Caco-2 (cell line): ENCODE data around the gene RNF7. TPM values are rescaled to one million over a fixed set of nuclear protein-coding genes. Genes with fewer than 3 reads are reported as not detected.

ENCODE experiments used
- BruUV-seq: library from RNA; stranded (reverse); fragments of 400-500 nt; replicated peaks from 2 replicates; lab custom pipeline; 2021; lab: Mats Ljungman, UMichigan
- CTCF ChIA-PET: fragments of 300-600 bp; sonication (Branson Sonifier 250); formaldehyde crosslinking; loops from one replicate; lab custom pipeline; 2022; ENCODE audit warnings: antibody characterized with exemption; lab: Charles Lee
- POLR2A ChIA-PET: fragments of 300-600 bp; sonication (Branson Sonifier 250); formaldehyde crosslinking; loops from one replicate; lab custom pipeline; 2022; ENCODE audit warnings: antibody characterized with exemption; lab: Charles Lee
- DNase-seq, 2 experiments: peaks; one replicate each; pipeline versions ENCODE4 v3.0.0 to v3.0.0-alpha.2; 2020 to 2022
- H3K27me3 ChIP-seq: replicated peaks from 2 replicates; pipeline ENCODE4 v1.6.0; 2011; ENCODE audit warnings: low read length; ENCODE audit not compliant: control insufficient read depth, insufficient read depth
- H3K36me3 ChIP-seq: 2 replicates; pipeline ENCODE4 v1.5.1; 2011; ENCODE audit warnings: low read length; ENCODE audit not compliant: control insufficient read depth, insufficient read depth
- H3K4me1 ChIP-seq: fragments of 250-450 bp; sonication (Bioruptor Pico); 2 replicates; pipeline ENCODE4 v1.5.1; 2020; ENCODE audit warnings: mild to moderate bottlenecking
- H3K4me3 ChIP-seq: 2 replicates; pipeline ENCODE4 v1.5.1; 2011; ENCODE audit warnings: low read depth, mild to moderate bottlenecking, control low read depth, low read length
- H3K9me3 ChIP-seq: fragments of 250-450 bp; sonication (Bioruptor Pico); 2 replicates; pipeline ENCODE4 v1.5.1; 2020; ENCODE audit warnings: mild to moderate bottlenecking, moderate library complexity
- H3K27ac Mint-ChIP-seq: one replicate; pipeline ENCODE4 v1.8.0; 2022; ENCODE audit warnings: mixed read lengths; ENCODE audit not compliant: unreplicated experiment
- H3K27me3 Mint-ChIP-seq: one replicate; pipeline ENCODE4 v1.8.0; 2022; ENCODE audit warnings: mixed read lengths; ENCODE audit not compliant: insufficient read depth, unreplicated experiment
- H3K36me3 Mint-ChIP-seq: one replicate; pipeline ENCODE4 v1.8.0; 2022; ENCODE audit warnings: mild to moderate bottlenecking, mixed read lengths; ENCODE audit not compliant: insufficient read depth, unreplicated experiment
- H3K4me1 Mint-ChIP-seq: one replicate; pipeline ENCODE4 v1.8.0; 2022; ENCODE audit warnings: low read depth, mixed read lengths; ENCODE audit not compliant: unreplicated experiment
- H3K4me3 Mint-ChIP-seq: one replicate; pipeline ENCODE4 v1.8.0; 2022; ENCODE audit warnings: mild to moderate bottlenecking, moderate library complexity, mixed read lengths; ENCODE audit not compliant: unreplicated experiment
- H3K9me3 Mint-ChIP-seq: one replicate; pipeline ENCODE4 v1.8.0; 2022; ENCODE audit warnings: mixed read lengths; ENCODE audit not compliant: unreplicated experiment
- intact Hi-C: fragments of 100-400 bp; cut with micrococcal nuclease; formaldehyde crosslinking; loops from one replicate; pipeline ENCODE4 v1.10.0; 2022; ENCODE audit not compliant: unreplicated experiment
- total RNA-seq: library from RNA; stranded (reverse); gene quantifications from 2 replicates; pipeline ENCODE4 v1.2.3, GENCODE V29; 2022
- TF ChIP-seq, protein P1 (sequence below), 2 experiments: fragments of 200-600 bp in 1 of 2; IDR thresholded peaks; 1 replicate in 1 of 2; 2 replicates in 1 of 2; pipeline versions ENCODE4 v1.5.1 to v1.8.0; 2011 to 2022; ENCODE audit warnings: antibody characterized with exemption in 1 of 2, control low read depth in 1 of 2, inconsistent platforms in 1 of 2, low read depth in 1 of 2, low read length in 1 of 2, mild to moderate bottlenecking in 1 of 2, moderate library complexity in 1 of 2; ENCODE audit not compliant: insufficient read depth in 1 of 2, severe bottlenecking in 1 of 2, unreplicated experiment in 1 of 2

Gene RNF7
- total RNA-seq, 1 experiment from 2014 or later, result 96.3 TPM

DNA sequence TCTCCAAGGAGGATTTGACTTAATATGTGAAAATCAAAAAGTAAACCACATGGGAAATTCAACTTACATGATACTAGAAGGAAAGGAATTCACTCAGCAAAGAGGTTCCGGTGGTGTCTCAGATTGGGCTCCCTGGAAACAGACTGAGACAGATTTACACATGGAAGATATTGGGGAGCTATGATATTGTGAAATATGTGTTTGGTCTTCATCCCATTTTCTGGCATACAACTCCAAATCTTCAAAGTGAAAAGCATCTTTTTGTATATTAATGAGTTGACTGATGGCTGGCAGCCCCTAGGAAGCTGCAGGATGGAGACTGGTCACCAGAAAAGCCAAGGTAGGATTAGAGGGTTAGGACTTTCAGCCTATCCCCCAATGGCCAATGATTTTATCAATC, 54.4 kb downstream of the RNF7 start:
- Mint-ChIP-seq H3K4me3 (no peak overlapping the region), H3K27ac (no peak overlapping the region), H3K27me3 (no peaks in the 10 kb centered on the region), H3K36me3 (no peaks in the 10 kb centered on the region), H3K9me3 (no peaks in the 10 kb centered on the region), H3K4me1 (no peaks in the 10 kb centered on the region)
- POLR2A ChIA-PET, result no interaction called here
- intact Hi-C loops, result no loop called here
- Histone ChIP-seq H3K4me1 (no peaks in the 10 kb centered on the region), H3K4me3 (no peak overlapping the region), H3K27me3 (no peaks in the 10 kb centered on the region), H3K9me3 (no peaks in the 10 kb centered on the region), H3K36me3 (no peaks in the 10 kb centered on the region)
- TF ChIP-seq, protein P1, sequence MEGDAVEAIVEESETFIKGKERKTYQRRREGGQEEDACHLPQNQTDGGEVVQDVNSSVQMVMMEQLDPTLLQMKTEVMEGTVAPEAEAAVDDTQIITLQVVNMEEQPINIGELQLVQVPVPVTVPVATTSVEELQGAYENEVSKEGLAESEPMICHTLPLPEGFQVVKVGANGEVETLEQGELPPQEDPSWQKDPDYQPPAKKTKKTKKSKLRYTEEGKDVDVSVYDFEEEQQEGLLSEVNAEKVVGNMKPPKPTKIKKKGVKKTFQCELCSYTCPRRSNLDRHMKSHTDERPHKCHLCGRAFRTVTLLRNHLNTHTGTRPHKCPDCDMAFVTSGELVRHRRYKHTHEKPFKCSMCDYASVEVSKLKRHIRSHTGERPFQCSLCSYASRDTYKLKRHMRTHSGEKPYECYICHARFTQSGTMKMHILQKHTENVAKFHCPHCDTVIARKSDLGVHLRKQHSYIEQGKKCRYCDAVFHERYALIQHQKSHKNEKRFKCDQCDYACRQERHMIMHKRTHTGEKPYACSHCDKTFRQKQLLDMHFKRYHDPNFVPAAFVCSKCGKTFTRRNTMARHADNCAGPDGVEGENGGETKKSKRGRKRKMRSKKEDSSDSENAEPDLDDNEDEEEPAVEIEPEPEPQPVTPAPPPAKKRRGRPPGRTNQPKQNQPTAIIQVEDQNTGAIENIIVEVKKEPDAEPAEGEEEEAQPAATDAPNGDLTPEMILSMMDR (IDR thresholded peaks at IDR 0.05; ENCODE audit: insufficient read depth in 1 of 2, low read depth in 1 of 2, low read length in 1 of 2, severe bottlenecking in 1 of 2, unreplicated experiment in 1 of 2), result no peak
- CTCF ChIA-PET, result no interaction called here
- no peak for DNase-seq
- no TSS peak for BruUV-seq

DNA sequence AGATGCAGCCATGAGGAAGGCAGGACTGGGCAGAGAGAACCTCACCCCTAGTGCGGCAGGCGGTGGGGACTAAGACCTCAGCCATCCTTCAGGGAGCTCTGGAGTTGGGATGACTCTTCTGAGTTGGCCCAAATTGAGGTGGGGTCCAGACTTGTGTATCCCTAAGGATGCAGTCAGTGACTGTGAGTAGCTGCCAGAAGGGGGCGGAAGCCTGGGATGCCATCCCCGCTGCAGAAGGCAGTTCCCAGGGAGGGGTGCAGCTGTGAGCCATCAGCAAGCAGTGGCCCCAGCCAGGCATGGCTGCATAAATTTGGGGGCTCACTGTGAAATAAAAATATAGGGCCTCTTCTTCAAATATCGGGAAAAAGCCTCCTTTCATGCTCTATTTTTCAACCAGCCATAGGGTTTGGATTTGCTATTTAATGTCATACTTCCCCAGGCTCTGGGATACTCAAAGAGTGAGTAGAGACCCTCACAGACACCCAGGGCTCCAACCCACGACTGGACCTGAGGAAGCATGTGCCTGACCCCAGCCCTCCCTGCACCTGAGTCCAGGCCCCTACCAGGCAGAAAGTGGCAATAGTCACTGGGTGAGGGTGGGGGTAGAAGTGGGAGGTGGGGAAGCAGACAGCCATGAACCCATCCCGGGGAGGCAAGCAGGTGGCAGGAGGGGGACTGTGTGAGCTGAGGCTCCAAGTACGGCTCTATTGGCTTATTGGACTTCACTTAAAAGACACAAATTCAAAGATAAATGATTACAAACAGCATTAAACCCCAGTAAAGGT, 55.6 kb downstream of the RNF7 start:
- CTCF ChIA-PET, result no interaction called here

DNA sequence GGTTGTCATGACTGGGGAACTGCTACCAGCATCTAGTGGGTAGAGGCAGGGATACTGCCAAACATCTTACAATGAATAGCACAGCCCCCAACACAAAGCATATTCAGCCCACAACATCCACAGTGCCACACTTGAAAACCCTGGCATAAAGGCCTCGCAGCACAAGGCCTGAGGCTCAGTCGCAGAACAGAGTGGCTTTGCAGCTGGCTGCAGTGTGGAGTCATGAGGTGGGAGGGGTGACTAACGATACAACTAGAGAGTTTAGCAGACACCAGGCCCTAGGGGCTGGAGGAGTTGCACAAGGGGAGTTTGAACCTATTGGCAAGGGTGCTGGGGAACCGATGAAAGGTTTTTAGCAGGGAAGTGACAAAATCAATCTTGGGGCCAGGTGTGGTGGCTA, 57.2 kb downstream of the RNF7 start:
- intact Hi-C loops, result no loop called here
- Mint-ChIP-seq H3K4me3 (no peak overlapping the region), H3K4me1 (no peaks in the 10 kb centered on the region), H3K9me3 (no peaks in the 10 kb centered on the region), H3K27me3 (no peaks in the 10 kb centered on the region), H3K27ac (no peak overlapping the region), H3K36me3 (no peaks in the 10 kb centered on the region)
- no TSS peak for BruUV-seq
- Histone ChIP-seq H3K36me3 (no peaks in the 10 kb centered on the region), H3K27me3 (no peaks in the 10 kb centered on the region), H3K4me3 (no peak overlapping the region), H3K9me3 (no peaks in the 10 kb centered on the region), H3K4me1 (no peaks in the 10 kb centered on the region)
- no peak for DNase-seq
- ChIA-PET CTCF (no interaction called here), POLR2A (no interaction called here)
- TF ChIP-seq, protein P1 (IDR thresholded peaks at IDR 0.05; ENCODE audit: insufficient read depth in 1 of 2, low read depth in 1 of 2, low read length in 1 of 2, severe bottlenecking in 1 of 2, unreplicated experiment in 1 of 2), result no peak

More for the DNA sequence above, 55.6 kb downstream of the RNF7 start:
- Histone ChIP-seq H3K4me3 (no peak overlapping the region), H3K9me3 (no peaks in the 10 kb centered on the region), H3K36me3 (no peaks in the 10 kb centered on the region), H3K27me3 (no peaks in the 10 kb centered on the region), H3K4me1 (no peaks in the 10 kb centered on the region)
- POLR2A ChIA-PET, result no interaction called here
- no TSS peak for BruUV-seq
- intact Hi-C loops, result no loop called here
- Mint-ChIP-seq H3K27me3 (no peaks in the 10 kb centered on the region), H3K4me1 (no peaks in the 10 kb centered on the region), H3K4me3 (no peak overlapping the region), H3K36me3 (no peaks in the 10 kb centered on the region), H3K27ac (no peak overlapping the region), H3K9me3 (no peaks in the 10 kb centered on the region)
- TF ChIP-seq, protein P1 (IDR thresholded peaks at IDR 0.05; ENCODE audit: insufficient read depth in 1 of 2, low read depth in 1 of 2, low read length in 1 of 2, severe bottlenecking in 1 of 2, unreplicated experiment in 1 of 2), result no peak
- no peak for DNase-seq
